Nephron (organoid): Measurements from ENCODE around the gene MCUB.

Experiments used
- H3K27ac Mint-ChIP-seq, 3 experiments: 2 replicates each; pipeline ENCODE4 v1.8.0; 2020; ENCODE audit warnings: mixed read lengths in 3 of 3, mild to moderate bottlenecking in 2 of 3, moderate library complexity in 1 of 3
- H3K27me3 Mint-ChIP-seq: 2 replicates; pipeline ENCODE4 v1.8.0; 2021; ENCODE audit warnings: low read depth, mild to moderate bottlenecking, moderate library complexity, mixed read lengths
- H3K36me3 Mint-ChIP-seq: 2 replicates; pipeline ENCODE4 v1.8.0; 2020; ENCODE audit warnings: low read depth, mixed read lengths
- H3K4me1 Mint-ChIP-seq: 2 replicates; pipeline ENCODE4 v1.8.0; 2020; ENCODE audit warnings: mixed read lengths
- H3K4me3 Mint-ChIP-seq, 3 experiments: 2 replicates each; pipeline ENCODE4 v1.8.0; 2020; ENCODE audit warnings: mild to moderate bottlenecking in 3 of 3, mixed read lengths in 3 of 3, moderate library complexity in 2 of 3
- H3K9me3 Mint-ChIP-seq: 2 replicates; pipeline ENCODE4 v1.8.0; 2020; ENCODE audit warnings: mixed read lengths
- CTCF ChIP-seq, 3 experiments: fragments of 200-600 bp; sonication (generic); IDR thresholded peaks; one replicate each; pipeline ENCODE4 v1.5.0; 2021; ENCODE audit warnings: antibody characterized with exemption in 3 of 3; ENCODE audit not compliant: unreplicated experiment in 3 of 3

Gene MCUB

GRCh38 chr4:109611045-109611646 lies 51.1 kb downstream of the MCUB start:
- Mint-ChIP-seq H3K4me3 (no peak overlapping the region), H3K9me3 (peaks cover 22% of the 10 kb centered on the region), H3K4me1 (peaks cover 4% of the 10 kb centered on the region), H3K27me3 (no peaks in the 10 kb centered on the region), H3K27ac (no peak overlapping the region), H3K36me3 (peaks cover 15% of the 10 kb centered on the region)
- no peak for TF ChIP-seq CTCF (IDR thresholded peaks at IDR 0.05; ENCODE audit: unreplicated experiment in 3 of 3)

- Mint-ChIP-seq H3K4me3 (no peak overlapping the region), H3K27ac (peak overlapping the region in 2 of 3 experiments; percentile 24 to 91), H3K36me3 (peaks cover under 1% of the 10 kb centered on the region), H3K27me3 (no peaks in the 10 kb centered on the region), H3K9me3 (peaks cover 6% of the 10 kb centered on the region), H3K4me1 (peaks cover 7% of the 10 kb centered on the region)
- no peak for TF ChIP-seq CTCF (IDR thresholded peaks at IDR 0.05; ENCODE audit: unreplicated experiment in 3 of 3)
These were observed 54.0 kb downstream of the MCUB start for GRCh38 chr4:109614015-109614414.

- no peaks in the 10 kb centered on the region for H3K36me3 Mint-ChIP-seq
- H3K4me1 Mint-ChIP-seq = peaks cover 7% of the 10 kb centered on the region
- H3K27me3 Mint-ChIP-seq = no peaks in the 10 kb centered on the region
- no peak overlapping the region for H3K4me3 Mint-ChIP-seq
- H3K27ac Mint-ChIP-seq = peak overlapping the region; percentile 10 to 91 (median 24)
- no peak for TF ChIP-seq CTCF (IDR thresholded peaks at IDR 0.05; ENCODE audit: unreplicated experiment in 3 of 3)
- peaks cover 5% of the 10 kb centered on the region for H3K9me3 Mint-ChIP-seq
These were observed 54.4 kb downstream of the MCUB start for GRCh38 chr4:109614466-109614865.

- H3K4me3 Mint-ChIP-seq = no peak overlapping the region
- TF ChIP-seq CTCF (IDR thresholded peaks at IDR 0.05; ENCODE audit: unreplicated experiment in 3 of 3) = no peak
- no peaks in the 10 kb centered on the region for H3K36me3 Mint-ChIP-seq
- H3K27me3 Mint-ChIP-seq = no peaks in the 10 kb centered on the region
- peak overlapping the region; percentile 70 to 97 (median 81) for H3K27ac Mint-ChIP-seq
- peaks cover 4% of the 10 kb centered on the region for H3K9me3 Mint-ChIP-seq
- H3K4me1 Mint-ChIP-seq = peaks cover 7% of the 10 kb centered on the region
These were observed 55.7 kb downstream of the MCUB start for GRCh38 chr4:109615742-109616141.

- no peak for TF ChIP-seq CTCF (IDR thresholded peaks at IDR 0.05; ENCODE audit: unreplicated experiment in 3 of 3)
- Mint-ChIP-seq H3K4me1 (peaks cover 7% of the 10 kb centered on the region), H3K36me3 (no peaks in the 10 kb centered on the region), H3K27me3 (no peaks in the 10 kb centered on the region), H3K27ac (peak overlapping the region; percentile 70 to 97 (median 81)), H3K9me3 (peaks cover 4% of the 10 kb centered on the region), H3K4me3 (peak overlapping the region in 1 of 3 experiments; percentile 28)
These were observed 56.2 kb downstream of the MCUB start for GRCh38 chr4:109616243-109616642.

- Mint-ChIP-seq H3K4me3 (no peak overlapping the region), H3K4me1 (no peaks in the 10 kb centered on the region), H3K27ac (no peak overlapping the region), H3K9me3 (no peaks in the 10 kb centered on the region), H3K27me3 (no peaks in the 10 kb centered on the region), H3K36me3 (no peaks in the 10 kb centered on the region)
- TF ChIP-seq CTCF (IDR thresholded peaks at IDR 0.05; ENCODE audit: unreplicated experiment in 3 of 3) = no peak
These were observed 62.6 kb downstream of the MCUB start for GRCh38 chr4:109622626-109623025.
